H1 (cell line): ENCODE measurements around the gene AP1S1. TPM values are rescaled to one million over a fixed set of nuclear protein-coding genes. Genes with fewer than 3 reads are reported as not detected.
A peak's percentile ranks its signal among the peaks of the same experiment; 100 is the strongest.

ENCODE experiments used
- EGR1 ChIP-seq: IDR thresholded peaks from 2 replicates; pipeline ENCODE4 v1.6.1; 2011; ENCODE audit warnings: low read depth, low read length, borderline replicate concordance
- HDAC6 ChIP-seq: IDR thresholded peaks from one replicate; pipeline ENCODE4 v1.7.1; 2012; ENCODE audit warnings: low read depth, mild to moderate bottlenecking, inconsistent platforms, low read length, moderate library complexity
- NRF1 ChIP-seq: IDR thresholded peaks from 2 replicates; pipeline ENCODE4 v1.6.1; 2011; ENCODE audit warnings: mild to moderate bottlenecking, low read depth, low read length, improper control_type of control experiment
- PHF8 ChIP-seq: fragments of 200-600 bp; sonication (generic); conservative IDR thresholded peaks from 2 replicates; pipeline ENCODE4 v1.7.1; 2012; ENCODE audit warnings: low read depth, mild to moderate bottlenecking, inconsistent platforms, low read length, moderate library complexity
- RFX5 ChIP-seq: IDR thresholded peaks from 2 replicates; pipeline ENCODE4 v1.6.1; 2011; ENCODE audit warnings: low read depth, low read length, improper control_type of control experiment, borderline replicate concordance
- SP1 ChIP-seq: IDR thresholded peaks from 2 replicates; pipeline ENCODE4 v1.6.1; 2011; ENCODE audit warnings: low read depth, low read length
- TAF1 ChIP-seq: IDR thresholded peaks from 2 replicates; pipeline ENCODE4 v1.6.1; 2011; ENCODE audit warnings: mild to moderate bottlenecking, low read depth, low read length
- polyA plus RNA-seq, 7 experiments: library from polyadenylated mRNA; depleted of rRNA in 3 of 7; stranded (reverse) in 5 of 7; unstranded in 2 of 7; fragments of >200 nt in 5 of 7; fragments of 200-250 nt in 2 of 7; gene quantifications; 1 replicate in 5 of 7; 2 replicates in 1 of 7; 4 replicates in 1 of 7; pipeline versions ENCODE4 v1.2.1 to v1.2.3, GENCODE V29; 2011 to 2013; ENCODE audit warnings: missing spikeins in 2 of 7, mixed read lengths in 2 of 7
- total RNA-seq: library from RNA; stranded (reverse); fragmentation: NEBNext Ultra II Directional; extraction: Animal tissue kit (Norgen Biotek cat#: 25700); gene quantifications from 2 replicates; pipeline ENCODE4 v1.2.1, GENCODE V29; 2021

AP1S1 gene
- total and polyA plus RNA-seq, 2 of the 8 experiments (the other 6 are each of a cell fraction or from before 2014, with no cell fraction given), result 56.1 to 59.3 TPM

- TF ChIP-seq EGR1 (peak; percentile 36; the same call in 1 of the 2 replicates), PHF8 (0 out of 2 replicates have a peak, but pooled peaks have one; percentile 21), SP1 (no peak), NRF1 (peak; percentile 95), HDAC6 (no peak), TAF1 (no peak), RFX5 (no peak)
These were observed 11.0 kb downstream of the AP1S1 start, which contains the start of gene VGF (continued) for GRCh38 chr7:101165075-101165957.
